CD4-positive, alpha-beta T cell treated with Interleukin-21 for 1 hour (primary cell): Measurements from ENCODE around the gene SLC38A11.

Experiments
- DNase-seq: peaks from one replicate; pipeline ENCODE4 v3.0.0-alpha.2; 2020

SLC38A11 gene

GRCh38 chr2:164969909-164970690 lies 14.8 kb upstream of the SLC38A11 start:
- no peak for DNase-seq

DNA sequence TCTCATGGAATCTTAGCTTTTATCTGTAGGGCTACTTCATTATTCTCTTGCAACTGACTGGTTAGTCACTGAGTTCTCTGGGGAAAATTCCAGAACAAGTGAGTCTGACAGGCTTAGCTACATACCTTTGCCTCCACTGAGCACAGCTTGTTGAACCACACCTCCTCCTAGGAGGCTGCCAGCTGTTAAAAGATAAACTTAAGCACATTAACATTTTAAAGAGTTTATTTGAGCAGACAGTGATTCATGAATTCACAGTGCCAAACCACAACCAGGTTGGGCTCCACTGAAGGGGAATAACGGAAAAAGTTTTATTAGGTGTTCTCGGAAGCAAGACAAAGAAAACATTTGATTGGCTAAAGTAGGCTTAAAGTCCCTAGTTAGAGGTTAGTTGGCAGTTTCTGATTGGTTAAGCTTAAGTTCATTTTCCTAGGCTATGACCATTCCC lies 12.5 kb upstream of the SLC38A11 start:
- no peak for DNase-seq

- DNase-seq, result no peak
Observed at GRCh38 chr2:164967361-164967760, 12.0 kb upstream of the SLC38A11 start.

GRCh38 chr2:164964700-164965099 lies 9.4 kb upstream of the SLC38A11 start:
- no peak for DNase-seq

DNA sequence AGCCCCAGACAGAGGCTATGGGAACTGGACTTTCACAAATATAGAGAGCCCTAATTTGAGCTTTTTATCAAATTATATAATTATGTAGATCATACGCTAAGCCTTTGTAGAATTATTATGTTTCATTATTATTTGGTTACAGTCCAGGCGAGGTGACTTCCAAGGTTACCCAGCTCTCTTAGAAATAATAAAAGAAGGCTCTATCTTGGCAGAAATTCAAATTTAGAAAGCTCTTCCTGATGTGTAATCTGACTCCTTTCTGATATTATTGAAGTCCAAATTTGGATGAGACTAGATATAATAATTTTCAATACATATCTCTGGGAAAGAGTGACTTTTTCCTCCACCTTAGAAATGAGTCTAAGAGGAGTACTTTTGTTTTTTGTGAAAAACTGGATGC lies 4.8 kb upstream of the SLC38A11 start:
- DNase-seq, result no peak

GRCh38 chr2:164954186-164954585 lies 1.1 kb downstream of the SLC38A11 start:
- DNase-seq, result no peak

DNA sequence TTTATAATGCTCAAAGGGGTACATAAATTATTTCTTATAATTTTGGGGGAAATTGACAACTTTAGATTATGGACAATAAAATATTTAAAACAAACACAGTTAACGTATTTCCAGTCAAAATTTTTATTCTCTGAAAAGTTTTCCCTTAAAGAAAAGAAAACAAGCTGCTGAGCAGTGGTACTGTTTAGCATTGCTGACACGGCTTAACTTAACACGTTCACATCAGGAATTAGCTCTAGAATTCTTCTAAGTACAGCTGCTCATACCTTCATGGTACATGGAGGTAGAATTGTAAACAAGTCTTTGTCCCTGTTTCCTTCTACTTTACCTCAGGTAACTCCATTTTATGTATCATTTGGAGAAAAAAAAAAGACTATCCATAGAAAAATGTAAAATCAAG lies 2.0 kb downstream of the SLC38A11 start:
- DNase-seq, result no peak

DNA sequence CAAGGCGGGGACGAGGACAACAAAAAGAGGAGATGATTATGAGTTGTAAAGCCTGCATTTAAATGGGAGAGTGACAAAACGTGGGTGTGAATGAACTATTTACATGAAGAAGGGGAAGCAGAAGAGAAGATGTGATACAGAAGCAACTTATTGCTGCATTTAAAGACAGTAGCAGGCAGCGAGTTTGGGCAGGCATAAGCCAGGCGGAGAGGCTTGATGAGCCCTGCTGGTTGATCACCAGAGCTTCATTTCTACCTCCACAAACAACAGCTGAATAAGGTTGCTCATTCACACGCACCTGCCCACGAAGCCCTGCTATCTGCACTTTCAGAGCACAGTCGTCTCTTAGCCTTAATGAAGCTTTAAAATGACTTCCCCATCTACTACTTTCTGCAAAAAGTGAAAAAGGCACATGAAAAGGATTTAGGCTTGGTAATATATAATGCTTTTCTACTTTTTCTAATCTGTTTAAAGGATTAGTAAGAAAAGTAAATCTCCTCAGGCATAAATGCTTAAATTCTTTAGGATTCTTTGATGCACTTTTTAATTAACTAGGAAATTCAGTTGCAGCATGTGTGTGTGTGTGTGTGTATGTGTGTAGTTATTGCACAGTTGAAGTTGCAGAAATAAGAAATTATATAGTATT lies 3.1 kb downstream of the SLC38A11 start:
- DNase-seq, result no peak

GRCh38 chr2:164948540-164948939 lies 6.8 kb downstream of the SLC38A11 start:
- DNase-seq, result no peak

- DNase-seq, result no peak
Observed at GRCh38 chr2:164947281-164947680, 8.0 kb downstream of the SLC38A11 start.

DNA sequence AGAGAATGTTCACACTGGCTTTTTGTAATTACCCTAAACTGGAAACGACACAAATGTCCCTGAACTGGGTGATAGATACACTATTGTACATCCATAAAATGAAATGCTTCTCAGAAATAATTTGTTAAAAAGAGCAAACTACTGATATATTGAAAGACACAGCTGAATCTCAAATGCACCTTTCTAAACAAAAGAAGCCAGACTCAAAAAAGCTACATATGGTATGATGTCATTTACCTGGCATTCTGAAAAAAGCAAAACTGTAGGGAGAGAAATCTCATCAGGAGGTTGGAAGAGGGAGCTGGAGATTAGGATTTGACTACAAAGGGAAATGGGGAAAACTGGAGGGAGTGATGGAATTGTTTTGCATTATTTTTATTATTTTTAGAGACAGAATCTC lies 12.0 kb downstream of the SLC38A11 start:
- no peak for DNase-seq

DNA sequence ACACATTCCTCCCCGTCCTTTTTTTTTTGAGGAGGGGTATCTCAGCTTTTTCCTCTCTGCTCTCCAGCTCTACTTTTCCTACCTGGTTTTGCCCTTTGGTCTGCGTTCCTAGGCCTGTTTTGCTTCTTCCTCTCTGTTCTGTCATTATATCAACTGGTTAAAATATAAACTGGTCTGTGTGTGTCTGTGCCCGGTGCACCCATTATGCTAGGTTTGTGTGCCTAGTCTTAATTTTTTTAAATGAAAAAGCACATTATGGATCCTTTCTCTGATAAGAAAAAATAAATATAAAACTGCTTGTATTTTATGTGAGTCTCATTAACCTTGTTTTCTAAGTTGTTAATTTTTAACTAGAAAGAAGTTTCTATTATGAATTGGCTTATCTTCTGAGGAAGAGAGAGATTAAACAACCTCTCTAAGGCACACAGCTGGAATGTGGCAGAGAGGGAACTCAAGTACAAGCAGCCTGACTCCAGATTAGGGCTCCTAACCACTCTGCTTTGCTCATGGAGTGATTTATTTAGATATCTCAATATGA lies 17.4 kb downstream of the SLC38A11 start:
- DNase-seq, result no peak

DNA sequence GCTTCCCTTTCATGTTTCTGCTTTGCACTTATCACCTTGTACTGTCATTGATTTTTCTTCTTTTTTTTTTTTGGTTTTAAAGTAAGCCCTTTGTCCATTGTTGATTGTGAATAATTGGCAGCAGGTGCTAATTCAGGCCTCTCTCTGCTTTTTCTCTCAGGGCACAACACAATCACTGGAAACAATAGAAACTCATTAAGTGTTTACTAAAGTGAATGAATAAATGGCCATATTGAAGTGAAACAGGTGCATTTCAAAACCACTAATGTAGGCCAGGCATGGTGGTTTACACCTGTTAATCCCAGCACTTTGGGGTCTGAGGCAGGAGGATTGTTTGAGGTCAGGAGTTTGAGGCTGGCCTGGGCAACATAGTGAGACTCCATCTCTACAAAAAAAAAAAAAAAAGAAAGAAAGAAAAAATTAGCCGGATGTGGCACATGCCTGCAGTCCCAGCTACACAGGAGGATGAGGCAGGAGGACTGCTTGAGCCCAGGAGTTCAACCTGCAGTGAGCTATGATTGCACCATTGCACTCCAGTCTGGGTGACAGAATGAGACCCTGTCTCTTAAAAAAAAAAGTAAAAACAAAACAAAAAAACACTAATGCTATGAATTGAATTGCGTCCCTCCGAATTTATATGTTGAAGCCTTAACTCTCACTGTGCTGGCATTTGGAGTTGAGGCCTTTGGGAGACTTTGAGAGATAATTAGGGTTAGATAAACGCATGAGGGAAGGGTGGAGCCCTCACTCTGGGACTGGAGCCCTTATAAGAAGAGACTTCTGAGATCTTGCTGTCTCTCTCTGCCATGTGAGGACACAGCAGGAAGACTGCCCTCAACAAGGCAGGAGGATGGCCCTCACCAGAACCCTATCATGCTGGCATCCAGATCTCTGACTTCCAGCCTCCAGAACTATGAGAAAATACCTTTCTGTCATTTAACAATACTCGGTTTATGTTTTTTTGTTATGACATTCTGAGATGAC lies 19.9 kb downstream of the SLC38A11 start:
- DNase-seq, result no peak

DNA sequence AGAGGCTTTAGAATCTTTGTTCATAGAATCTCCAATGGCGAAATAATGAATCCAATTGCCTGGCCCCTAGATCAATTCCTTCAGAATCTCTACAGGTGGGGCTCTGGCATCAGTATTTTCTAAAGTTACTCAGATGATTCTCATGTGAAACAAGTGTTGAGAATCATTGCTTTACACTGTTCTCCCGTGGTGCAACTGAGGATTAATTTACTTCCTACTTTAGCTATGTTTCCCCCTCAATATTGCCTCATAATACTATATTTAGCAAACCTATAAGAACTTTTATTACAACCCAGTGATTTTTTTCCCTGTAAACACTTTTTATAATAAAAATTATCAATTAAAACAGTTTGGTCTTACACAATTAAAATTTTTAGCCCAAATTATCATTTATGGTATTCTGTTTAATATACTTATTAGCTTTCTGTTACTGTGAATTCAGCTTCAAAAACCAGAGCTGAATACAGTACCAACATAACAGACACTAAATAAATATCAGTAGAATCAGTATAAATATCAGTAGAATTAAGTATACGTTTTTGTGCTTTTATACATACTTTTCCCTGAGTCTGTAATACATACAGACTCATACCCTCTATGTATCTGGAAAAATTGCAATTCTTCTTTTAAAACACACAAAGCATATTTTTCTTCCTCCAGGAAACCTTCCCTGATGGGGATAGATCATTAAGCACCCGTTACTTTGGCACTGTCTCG lies 20.8 kb downstream of the SLC38A11 start:
- no peak for DNase-seq

DNA sequence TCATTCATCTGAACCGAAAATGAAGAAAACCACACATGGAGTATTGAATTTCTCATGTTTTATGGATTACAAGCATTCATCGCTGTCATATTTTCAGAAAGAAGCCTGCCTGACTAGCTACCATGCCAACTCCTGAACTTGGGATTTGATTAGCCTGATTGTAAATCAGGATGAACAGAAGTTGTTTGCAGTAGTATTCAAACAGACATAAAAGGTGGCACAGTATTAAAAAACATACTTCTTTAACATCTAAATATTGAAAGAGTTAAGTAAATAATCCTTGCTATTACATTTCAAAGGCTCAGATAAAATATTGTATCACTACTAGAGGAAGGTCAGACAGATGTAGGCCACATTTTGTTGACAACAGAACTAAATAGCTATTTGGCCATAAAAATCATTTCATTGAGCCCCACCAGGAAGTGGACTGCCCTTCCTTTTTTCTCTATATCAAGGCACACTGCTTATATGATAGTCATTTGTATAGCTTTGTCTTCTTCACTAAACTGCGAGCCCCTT lies 21.6 kb downstream of the SLC38A11 start:
- DNase-seq, result no peak

DNA sequence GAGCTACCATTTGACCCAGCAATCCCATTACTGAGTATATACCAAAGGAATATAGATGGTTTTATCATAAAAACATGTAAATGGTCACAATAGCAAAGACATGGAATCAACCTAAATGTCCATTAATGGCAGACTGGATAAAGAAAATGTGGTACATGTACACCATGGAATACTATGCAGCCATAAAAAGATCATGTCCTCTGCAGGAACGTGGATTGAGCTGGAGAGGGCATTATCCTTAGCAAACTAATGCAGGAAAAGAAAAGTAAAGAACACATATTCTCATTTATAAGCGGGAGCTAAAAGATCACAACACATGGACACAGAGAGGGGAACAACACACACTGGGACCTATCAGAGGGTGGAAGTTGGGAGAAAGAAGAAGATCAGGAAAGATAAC lies 22.9 kb downstream of the SLC38A11 start:
- no peak for DNase-seq

- DNase-seq, result no peak
Observed at GRCh38 chr2:164928101-164928673, 27.1 kb downstream of the SLC38A11 start.

DNA sequence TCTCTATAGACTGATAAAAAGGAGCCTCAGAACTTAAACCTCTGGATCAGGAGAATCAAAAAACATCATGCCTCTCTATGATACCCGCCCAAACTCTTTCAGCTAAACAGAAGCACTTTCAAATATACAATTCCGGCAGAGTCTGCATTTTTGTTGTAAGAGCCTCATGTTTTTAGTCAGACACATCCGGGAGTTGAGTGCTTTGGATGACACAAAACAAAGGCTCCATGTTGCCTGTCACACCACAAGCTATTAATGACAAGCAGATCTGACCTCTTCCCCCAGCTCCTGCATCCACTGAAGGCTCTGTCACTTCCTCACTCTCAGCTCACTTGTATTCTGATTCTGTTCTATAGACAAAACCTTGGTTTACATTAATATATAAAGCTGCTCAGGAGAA lies 33.2 kb downstream of the SLC38A11 start:
- no peak for DNase-seq

DNA sequence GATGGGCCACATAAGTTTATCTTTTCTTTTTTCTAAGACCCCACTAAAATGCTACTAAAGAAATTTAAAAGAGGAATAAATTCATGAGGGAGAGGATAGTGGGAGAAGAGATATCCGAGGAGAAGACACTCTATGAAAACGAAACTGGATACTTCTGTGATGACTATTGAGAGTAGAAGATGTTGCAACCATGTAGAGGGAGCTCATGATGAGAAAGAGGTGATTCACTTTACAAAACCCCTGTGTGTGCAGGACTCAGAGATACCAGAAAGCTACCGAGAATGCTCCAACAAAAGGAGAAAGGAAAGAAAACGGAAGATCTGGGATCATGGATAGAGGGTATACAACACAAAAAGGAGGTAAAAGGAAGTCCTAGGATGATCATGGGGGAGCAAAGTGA lies 34.9 kb downstream of the SLC38A11 start:
- DNase-seq, result no peak

DNA sequence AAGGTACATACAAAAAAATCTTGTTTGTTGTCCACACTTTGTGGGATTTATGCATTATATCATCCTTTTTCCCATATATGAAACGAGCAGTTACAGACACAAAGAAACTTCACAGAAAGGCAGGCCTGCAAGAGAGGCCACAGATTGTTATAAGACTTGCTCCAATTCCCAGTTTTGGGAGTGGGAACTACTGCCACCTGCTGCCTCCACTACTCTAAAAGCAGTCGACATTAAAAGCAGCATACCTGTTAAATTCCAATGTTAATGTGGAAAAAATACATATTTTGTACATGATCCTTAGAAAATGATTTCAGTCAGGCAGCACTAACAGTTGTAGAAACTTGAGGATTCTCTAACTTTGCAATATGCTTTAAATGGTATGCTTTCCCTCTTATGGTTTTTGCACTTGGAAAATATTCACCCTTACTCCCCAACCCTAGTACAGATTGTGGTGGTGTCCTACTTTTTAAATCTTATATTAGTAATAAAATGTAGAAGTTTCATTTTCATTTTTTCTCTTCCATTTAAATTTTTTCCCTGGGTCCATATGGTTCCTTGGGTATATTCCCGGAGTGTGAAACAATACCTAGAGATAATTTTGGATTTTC lies 37.9 kb downstream of the SLC38A11 start:
- no peak for DNase-seq

DNA sequence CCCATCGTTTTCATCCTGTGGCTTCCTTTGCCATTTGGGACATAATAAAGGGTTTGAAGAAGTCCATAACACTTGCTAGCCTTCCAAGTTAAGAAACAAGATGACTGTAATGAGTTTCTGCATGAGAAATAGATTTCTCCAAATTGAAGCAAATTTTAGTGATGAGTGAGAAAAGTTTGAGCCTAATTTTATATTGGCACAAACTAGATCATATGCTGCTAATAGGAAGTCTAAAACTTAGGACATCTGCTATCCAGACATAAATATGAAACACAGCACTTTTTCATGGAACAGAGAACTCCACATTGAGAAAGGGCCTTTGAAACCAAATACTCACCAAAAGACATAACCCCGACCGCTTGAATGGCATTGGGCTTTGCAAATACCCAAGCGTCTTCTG lies 39.8 kb downstream of the SLC38A11 start:
- DNase-seq, result no peak
